Measurements from ENCODE around the gene ZBTB42.

Gene ZBTB42

DNA sequence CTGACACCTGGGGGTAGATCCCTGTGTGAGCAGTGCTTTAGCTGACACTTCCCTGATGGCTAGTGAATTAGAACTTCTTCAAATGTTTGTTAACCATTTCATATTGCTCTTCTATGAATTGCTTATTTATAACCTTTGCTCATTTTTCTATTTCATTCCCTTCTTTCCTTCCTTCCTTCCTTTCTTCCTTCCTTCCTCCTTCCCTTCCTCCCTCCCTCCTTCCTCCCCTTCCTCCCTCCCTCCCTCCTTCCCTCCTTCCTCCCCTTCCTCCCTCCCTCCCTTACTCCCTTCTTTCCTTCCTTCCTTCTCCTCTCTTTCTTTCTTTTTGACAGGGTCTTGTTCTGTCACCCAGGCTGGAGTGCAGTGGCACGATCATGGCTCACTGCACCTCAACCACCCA, 40.8 kb downstream of the ZBTB42 start:
- no peak overlapping the region for H3K9ac ChIP-seq
- no peak overlapping the region for H2AFZ ChIP-seq
- no peak overlapping the region for H3K4me2 ChIP-seq (ENCODE audit: low read length)
- no peaks in the 10 kb centered on the region for H3K27me3 ChIP-seq (ENCODE audit: control insufficient read depth, insufficient read depth, low read length)
- H3K36me3 ChIP-seq (ENCODE audit: control insufficient read depth, insufficient read depth, low read length): no peaks in the 10 kb centered on the region
- no peak overlapping the region for H3K27ac ChIP-seq
- H3K79me2 ChIP-seq: no peaks in the 10 kb centered on the region
- no peaks in the 10 kb centered on the region for H3K4me1 ChIP-seq
- no peak overlapping the region for H3K4me3 ChIP-seq (ENCODE audit: low read depth, low read length)
- no peaks in the 10 kb centered on the region for H3K9me3 ChIP-seq (ENCODE audit: control insufficient read depth, low read length)
- TF ChIP-seq, protein P1, sequence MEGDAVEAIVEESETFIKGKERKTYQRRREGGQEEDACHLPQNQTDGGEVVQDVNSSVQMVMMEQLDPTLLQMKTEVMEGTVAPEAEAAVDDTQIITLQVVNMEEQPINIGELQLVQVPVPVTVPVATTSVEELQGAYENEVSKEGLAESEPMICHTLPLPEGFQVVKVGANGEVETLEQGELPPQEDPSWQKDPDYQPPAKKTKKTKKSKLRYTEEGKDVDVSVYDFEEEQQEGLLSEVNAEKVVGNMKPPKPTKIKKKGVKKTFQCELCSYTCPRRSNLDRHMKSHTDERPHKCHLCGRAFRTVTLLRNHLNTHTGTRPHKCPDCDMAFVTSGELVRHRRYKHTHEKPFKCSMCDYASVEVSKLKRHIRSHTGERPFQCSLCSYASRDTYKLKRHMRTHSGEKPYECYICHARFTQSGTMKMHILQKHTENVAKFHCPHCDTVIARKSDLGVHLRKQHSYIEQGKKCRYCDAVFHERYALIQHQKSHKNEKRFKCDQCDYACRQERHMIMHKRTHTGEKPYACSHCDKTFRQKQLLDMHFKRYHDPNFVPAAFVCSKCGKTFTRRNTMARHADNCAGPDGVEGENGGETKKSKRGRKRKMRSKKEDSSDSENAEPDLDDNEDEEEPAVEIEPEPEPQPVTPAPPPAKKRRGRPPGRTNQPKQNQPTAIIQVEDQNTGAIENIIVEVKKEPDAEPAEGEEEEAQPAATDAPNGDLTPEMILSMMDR (IDR thresholded peaks at IDR 0.05): no peak

DNA sequence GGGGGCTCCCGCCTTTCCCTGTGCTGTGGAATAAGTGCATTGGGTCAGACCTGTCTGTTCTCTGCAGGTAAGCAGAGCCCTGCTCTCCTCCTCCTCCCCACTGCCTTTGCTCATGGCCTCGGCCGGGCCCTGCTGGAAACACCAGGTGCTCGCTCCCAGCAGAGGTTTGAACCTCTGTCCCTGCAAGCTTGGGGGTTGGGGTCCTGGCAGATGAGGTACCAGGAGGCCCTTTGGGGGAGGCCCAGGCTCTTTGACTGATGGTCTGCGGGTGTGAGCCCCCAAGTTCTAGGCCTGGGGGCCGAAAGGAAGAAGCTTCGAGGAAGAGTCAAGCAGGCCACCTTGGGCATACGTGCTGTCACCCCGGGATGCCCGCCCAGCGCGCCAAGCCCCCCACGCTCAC, 42.1 kb downstream of the ZBTB42 start:
- H3K27ac ChIP-seq: no peak overlapping the region
- no peaks in the 10 kb centered on the region for H3K79me2 ChIP-seq
- no peaks in the 10 kb centered on the region for H3K36me3 ChIP-seq (ENCODE audit: control insufficient read depth, insufficient read depth, low read length)
- TF ChIP-seq, protein P1 (IDR thresholded peaks at IDR 0.05): no peak
- no peaks in the 10 kb centered on the region for H3K4me1 ChIP-seq
- peak overlapping the region; percentile 56 for H3K4me2 ChIP-seq (ENCODE audit: low read length)
- no peak overlapping the region for H3K4me3 ChIP-seq (ENCODE audit: low read depth, low read length)
- no peaks in the 10 kb centered on the region for H3K27me3 ChIP-seq (ENCODE audit: control insufficient read depth, insufficient read depth, low read length)
- H3K9ac ChIP-seq: no peak overlapping the region
- no peak overlapping the region for H2AFZ ChIP-seq
- no peaks in the 10 kb centered on the region for H3K9me3 ChIP-seq (ENCODE audit: control insufficient read depth, low read length)

DNA sequence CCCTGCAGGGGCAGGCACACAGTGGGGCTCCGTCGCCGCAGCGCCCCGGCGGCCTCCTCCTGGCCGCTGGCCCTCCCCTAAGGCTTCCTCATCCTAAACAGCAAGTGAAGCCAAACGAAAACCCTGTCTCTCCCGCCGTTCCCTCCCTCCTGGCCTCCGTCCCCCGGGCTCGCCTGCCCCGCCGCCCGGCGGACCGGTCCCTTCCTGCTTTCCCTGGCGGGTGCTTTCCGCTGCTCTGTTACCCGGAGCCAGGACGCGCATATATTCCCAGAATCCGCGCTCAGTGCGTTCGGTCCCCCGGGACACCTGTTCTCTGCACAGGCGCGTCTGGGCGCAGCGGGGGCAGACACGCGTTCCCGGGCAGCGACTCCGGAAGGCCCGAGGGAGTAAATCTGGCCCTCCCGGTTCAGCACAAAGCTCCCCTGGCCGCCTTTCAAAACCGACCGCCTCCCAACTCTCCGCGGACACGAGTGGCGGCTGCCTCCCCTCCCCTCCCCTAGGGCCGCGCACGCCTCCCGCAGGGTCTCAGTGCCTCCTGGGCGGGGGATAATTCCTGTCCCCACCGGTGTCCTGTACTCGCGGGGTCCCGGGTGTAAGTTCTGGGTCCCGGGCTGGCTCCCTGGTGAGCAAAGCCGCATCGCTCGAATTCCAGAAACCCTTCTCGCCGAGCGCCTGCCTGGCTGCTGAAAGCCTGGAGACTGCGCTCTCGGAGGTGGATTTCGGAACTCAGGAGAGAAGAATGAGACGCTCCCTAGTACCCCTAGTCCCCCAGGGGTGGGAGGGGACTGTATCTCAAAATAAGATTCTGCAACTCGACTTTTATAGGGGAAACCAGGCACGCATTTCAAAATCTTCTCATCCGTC, 42.8 kb downstream of the ZBTB42 start:
- TF ChIP-seq, protein P1 (IDR thresholded peaks at IDR 0.05): no peak
- Histone ChIP-seq H3K9me3 (ENCODE audit: control insufficient read depth, low read length) (no peaks in the 10 kb centered on the region), H3K4me3 (ENCODE audit: low read depth, low read length) (peak overlapping the region; percentile 41), H3K9ac (no peak overlapping the region), H3K79me2 (no peaks in the 10 kb centered on the region), H3K4me1 (no peaks in the 10 kb centered on the region), H3K4me2 (ENCODE audit: low read length) (peak overlapping the region; percentile 56), H3K27me3 (ENCODE audit: control insufficient read depth, insufficient read depth, low read length) (no peaks in the 10 kb centered on the region), H2AFZ (peak overlapping the region; percentile 66), H3K27ac (no peak overlapping the region), H3K36me3 (ENCODE audit: control insufficient read depth, insufficient read depth, low read length) (no peaks in the 10 kb centered on the region)

DNA sequence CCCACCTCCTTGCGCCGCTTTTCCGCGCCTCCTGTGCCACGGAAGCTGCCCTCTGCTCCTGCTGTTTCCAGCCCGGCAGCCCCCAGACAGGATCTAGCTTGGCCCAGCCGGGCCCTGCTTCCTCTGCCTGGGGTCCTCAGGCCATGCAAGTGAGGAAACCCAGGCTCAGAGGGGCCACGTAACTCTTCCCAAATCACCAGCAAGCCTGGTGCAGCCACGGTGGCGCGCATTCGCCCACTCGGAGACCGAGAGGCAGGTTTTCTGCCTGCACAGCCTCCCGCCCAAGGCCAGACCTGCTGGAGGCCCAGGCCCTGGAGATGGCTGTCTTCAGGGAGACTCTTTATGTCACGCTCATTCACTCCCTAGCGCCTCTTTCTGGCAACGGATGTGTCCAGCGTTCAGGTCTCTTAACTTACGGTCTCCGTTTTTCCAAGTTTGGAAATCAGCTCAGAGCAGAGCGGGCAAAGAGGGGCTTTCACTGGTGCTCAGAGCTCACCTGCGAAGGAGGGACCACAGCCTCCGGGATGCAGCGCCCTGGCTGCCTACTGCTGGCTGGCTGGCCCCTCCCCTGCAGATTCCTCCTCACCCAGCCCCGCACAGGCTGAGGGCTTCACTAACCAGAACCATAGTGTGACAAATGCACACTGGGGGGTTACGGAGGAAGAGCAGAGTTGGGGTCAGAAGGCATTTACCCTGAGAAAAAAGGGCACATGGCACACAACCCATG, 43.6 kb downstream of the ZBTB42 start:
- H3K4me1 ChIP-seq: no peaks in the 10 kb centered on the region
- H3K36me3 ChIP-seq (ENCODE audit: control insufficient read depth, insufficient read depth, low read length): no peaks in the 10 kb centered on the region
- H3K4me2 ChIP-seq (ENCODE audit: low read length): peak overlapping the region; percentile 56
- H3K9me3 ChIP-seq (ENCODE audit: control insufficient read depth, low read length): no peaks in the 10 kb centered on the region
- no peak overlapping the region for H3K9ac ChIP-seq
- peak overlapping the region; percentile 41 for H3K4me3 ChIP-seq (ENCODE audit: low read depth, low read length)
- no peak overlapping the region for H3K27ac ChIP-seq
- H2AFZ ChIP-seq: peak overlapping the region; percentile 66
- no peaks in the 10 kb centered on the region for H3K79me2 ChIP-seq
- TF ChIP-seq, protein P1 (IDR thresholded peaks at IDR 0.05): no peak
- H3K27me3 ChIP-seq (ENCODE audit: control insufficient read depth, insufficient read depth, low read length): no peaks in the 10 kb centered on the region

Data from parathyroid adenoma (tissue), 2 donors.